ENCODE measurements around the gene MKNK2. TPM values are rescaled to one million over a fixed set of nuclear protein-coding genes. Genes with fewer than 3 reads are reported as not detected.

The MKNK2 gene
- polyA plus RNA-seq, 1 of the 3 experiments (the other 2 are of a cell fraction): 65.4 TPM

DNA sequence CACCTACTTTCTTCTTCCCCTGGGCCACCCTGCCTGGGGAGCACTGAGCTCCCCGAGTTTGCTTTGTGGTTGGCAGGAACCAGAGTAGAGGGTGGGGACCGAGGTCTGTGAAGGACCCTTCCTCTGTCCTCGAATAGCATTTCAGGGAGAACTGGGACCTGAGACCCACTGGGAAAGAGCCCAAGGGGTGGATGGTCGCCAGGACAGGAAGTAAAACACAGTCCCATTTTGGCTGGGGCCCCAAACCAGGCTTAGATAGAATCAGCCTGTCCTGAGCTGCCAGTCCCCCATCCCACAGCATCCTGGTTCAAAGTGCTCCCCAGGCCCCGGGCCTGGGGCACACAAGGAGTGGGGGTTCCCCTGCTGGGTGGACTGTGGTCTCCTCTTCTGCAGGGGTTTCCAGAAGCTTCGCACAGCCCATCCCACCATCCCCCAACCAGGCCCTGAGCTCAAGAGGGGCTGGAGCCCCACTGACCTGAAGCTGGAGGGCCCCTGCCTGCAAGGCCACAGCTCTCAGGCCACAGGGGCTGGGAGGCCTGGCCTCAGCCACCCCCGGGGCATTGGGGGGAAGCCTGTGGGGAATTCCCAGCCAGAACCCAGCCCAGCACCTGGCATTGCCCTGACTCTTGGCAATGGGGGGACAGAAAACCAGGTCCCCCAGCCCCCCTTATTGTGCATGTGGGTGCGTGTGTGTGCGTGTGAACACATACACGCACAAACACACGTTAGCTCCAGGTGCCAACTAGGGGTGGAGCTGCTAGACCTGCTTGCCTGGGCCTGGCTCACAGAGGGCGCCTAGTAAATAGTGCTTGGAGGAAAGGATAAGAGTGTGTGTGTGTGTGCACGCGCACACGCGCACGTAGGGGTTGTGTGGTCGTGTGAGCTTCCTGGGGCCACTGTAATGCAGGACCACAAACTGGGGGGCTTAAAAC, 995 bp upstream of the MKNK2 start:
- Histone ChIP-seq H3K4me3 (ENCODE audit: low read depth in 2 of 2, low read length in 1 of 2) (no peak overlapping the region), H3K9ac (peak overlapping the region; percentile 50), H3K4me1 (ENCODE audit: control insufficient read depth in 1 of 2, insufficient read depth in 2 of 2, low read depth in 1 of 2, low read length in 1 of 2) (peaks cover 31 to 61% of the 10 kb centered on the region in 2 experiments; a peak in 3 of 4 replicates), H3K27me3 (ENCODE audit: insufficient read depth) (no peaks in the 10 kb centered on the region), H3K79me2 (ENCODE audit: insufficient read depth) (peaks cover 37% of the 10 kb centered on the region; the same call in 1 of the 2 replicates), H3K27ac (ENCODE audit: low read depth in 2 of 2, low read length in 1 of 2) (peak overlapping the region; percentile 37 to 88; a peak in 2 of 4 replicates), H3K4me2 (peak overlapping the region; percentile 68), H3F3A (replicated peaks; ENCODE audit: insufficient read depth) (peaks cover 17% of the 10 kb centered on the region), H4K20me1 (ENCODE audit: insufficient read depth) (peaks cover 36% of the 10 kb centered on the region), H2AFZ (ENCODE audit: low read depth) (peak overlapping the region; percentile 85), H3K36me3 (replicated peaks in 1 of 2; ENCODE audit: control insufficient read depth in 1 of 2, insufficient read depth in 2 of 2, low read length in 1 of 2) (peaks cover 0 to 9% of the 10 kb centered on the region in 2 experiments), H3K9me2 (no peaks in the 10 kb centered on the region), H3K9me3 (no peaks in the 10 kb centered on the region)
- 80% methylated on average over 16 of the region's 18 CpGs for WGBS (ENCODE audit: low lambda C conversion rate)
- TF ChIP-seq FOXJ3 (CRISPR knock-in tag; IDR thresholded peaks at IDR 0.05) (no peak), RCOR1 (IDR thresholded peaks at IDR 0.05; ENCODE audit: low read length) (no peak), SIN3A (IDR thresholded peaks at IDR 0.05; ENCODE audit: borderline replicate concordance, low read depth, low read length) (no peak), RAD21 (IDR thresholded peaks at IDR 0.05; ENCODE audit: low read length) (no peak), TAF1 (IDR thresholded peaks at IDR 0.05; ENCODE audit: borderline replicate concordance, low read depth, low read length) (no peak), NFIC (IDR thresholded peaks at IDR 0.05; ENCODE audit: borderline replicate concordance) (no peak), FOXM1 (IDR thresholded peaks at IDR 0.05; ENCODE audit: low read depth) (no peak), ZBTB33 (IDR thresholded peaks at IDR 0.05; ENCODE audit: borderline replicate concordance, low read depth) (no peak), IRF3 (IDR thresholded peaks at IDR 0.05; ENCODE audit: low read depth, low read length) (no peak), POLR2AphosphoS5 (IDR thresholded peaks at IDR 0.05; ENCODE audit: low read depth, low read length) (no peak), MXI1 (IDR thresholded peaks at IDR 0.05; ENCODE audit: low read depth, low read length) (no peak), USF1 (IDR thresholded peaks at IDR 0.05; ENCODE audit: borderline replicate concordance, low read depth) (no peak), FOSL2 (IDR thresholded peaks at IDR 0.05; ENCODE audit: borderline replicate concordance, low read depth) (no peak), TEAD4 (IDR thresholded peaks at IDR 0.05; ENCODE audit: borderline replicate concordance, insufficient read depth) (no peak)
- TF ChIP-seq, protein P1, sequence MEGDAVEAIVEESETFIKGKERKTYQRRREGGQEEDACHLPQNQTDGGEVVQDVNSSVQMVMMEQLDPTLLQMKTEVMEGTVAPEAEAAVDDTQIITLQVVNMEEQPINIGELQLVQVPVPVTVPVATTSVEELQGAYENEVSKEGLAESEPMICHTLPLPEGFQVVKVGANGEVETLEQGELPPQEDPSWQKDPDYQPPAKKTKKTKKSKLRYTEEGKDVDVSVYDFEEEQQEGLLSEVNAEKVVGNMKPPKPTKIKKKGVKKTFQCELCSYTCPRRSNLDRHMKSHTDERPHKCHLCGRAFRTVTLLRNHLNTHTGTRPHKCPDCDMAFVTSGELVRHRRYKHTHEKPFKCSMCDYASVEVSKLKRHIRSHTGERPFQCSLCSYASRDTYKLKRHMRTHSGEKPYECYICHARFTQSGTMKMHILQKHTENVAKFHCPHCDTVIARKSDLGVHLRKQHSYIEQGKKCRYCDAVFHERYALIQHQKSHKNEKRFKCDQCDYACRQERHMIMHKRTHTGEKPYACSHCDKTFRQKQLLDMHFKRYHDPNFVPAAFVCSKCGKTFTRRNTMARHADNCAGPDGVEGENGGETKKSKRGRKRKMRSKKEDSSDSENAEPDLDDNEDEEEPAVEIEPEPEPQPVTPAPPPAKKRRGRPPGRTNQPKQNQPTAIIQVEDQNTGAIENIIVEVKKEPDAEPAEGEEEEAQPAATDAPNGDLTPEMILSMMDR (IDR thresholded peaks at IDR 0.05): no peak
- TF ChIP-seq, protein P2, sequence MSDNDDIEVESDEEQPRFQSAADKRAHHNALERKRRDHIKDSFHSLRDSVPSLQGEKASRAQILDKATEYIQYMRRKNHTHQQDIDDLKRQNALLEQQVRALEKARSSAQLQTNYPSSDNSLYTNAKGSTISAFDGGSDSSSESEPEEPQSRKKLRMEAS (IDR thresholded peaks at IDR 0.05; ENCODE audit: low read depth): no peak
- ChIA-PET POLR2A (interaction anchor here (0.6 to 1.8 kb wide), 7 partner anchors 10 to 167 kb away, joined by 3 to 13 read pairs (median 4); partner anchors contain the start of genes ABHD17A and BTBD2), CTCF (interaction anchor here (0.6 to 2.7 kb wide), 9 partner anchors 9 to 547 kb away, joined by 3 to 16 read pairs (median 3); no protein-coding TSS in a partner anchor)
- DNase-seq: no peak
